ENCODE data around the gene PDPR. TPM values are rescaled to one million over a fixed set of nuclear protein-coding genes. Genes with fewer than 3 reads are reported as not detected.
"Not testable (repeated sequence)": the region's sequence is repeated elsewhere in the genome, so short reads cannot be mapped to it uniquely, and the experiment has no call there.

The PDPR gene
- polyA plus RNA-seq, 1 of the 3 experiments (the other 2 are of a cell fraction) = 17.1 TPM

DNA sequence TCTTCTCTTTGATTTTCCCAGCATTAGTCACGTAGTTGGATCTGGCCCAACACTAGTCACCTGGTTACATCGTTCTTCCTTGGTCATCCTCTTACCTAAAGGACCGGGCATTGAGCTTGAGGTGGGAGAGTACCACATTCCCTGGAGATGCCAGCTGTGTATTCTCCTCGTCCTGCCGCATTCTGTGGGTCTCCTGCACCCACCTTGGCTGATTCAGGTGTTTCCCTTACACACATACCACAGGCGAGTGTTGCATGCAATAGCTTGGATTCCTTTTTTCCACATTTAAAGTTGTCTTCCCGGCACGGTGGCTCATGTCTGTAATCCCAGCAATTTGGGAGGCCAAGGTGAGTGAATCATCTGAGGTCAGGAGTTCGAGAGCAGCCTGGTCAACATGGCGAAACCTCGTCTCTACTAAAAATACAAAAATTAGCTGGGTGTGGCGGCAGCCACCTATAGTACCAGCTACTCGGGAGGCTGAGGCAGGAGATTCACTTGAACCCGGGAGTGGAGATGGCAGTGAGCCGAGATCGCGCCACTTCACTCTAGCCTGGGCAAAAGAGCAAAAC lies 37.9 kb downstream of the PDPR start:
- POLR2A ChIA-PET = no interaction called here

DNA sequence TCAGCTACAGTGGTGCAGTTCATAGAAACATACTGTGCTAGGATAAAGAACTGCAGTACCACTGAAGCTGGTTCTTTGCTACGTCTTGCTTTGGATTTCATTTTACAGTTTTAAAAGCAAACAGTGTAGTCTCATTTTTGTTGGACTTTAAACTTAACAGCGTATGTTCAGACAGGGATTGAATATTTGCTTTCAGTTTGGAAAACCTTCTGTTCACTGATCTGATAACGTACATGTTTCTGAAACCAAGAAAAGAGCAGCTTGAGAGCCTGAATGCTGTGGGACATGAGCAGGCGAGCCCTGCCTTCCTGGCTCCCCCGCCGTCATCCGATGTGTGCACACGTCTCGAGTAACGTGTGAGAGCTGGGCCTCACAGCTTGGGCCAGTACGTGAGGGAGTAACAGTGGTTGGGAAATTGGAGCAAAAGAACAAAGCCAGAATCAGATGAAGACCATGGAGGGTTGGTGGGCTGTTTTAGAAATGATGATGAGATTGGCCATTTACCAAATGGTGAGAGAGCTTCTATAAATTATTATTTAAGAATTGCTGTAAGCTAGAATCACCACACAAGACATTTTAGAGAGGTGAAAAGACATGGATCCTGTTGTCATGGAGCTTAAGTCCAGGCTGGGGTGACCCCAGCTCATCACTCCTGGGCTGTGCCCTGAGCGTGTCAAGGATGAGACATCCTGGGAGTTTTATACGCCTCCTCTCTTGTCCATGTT lies 38.6 kb downstream of the PDPR start:
- TF ChIP-seq RCOR1 (IDR thresholded peaks at IDR 0.05; ENCODE audit: low read length) (no peak), TCF12 (IDR thresholded peaks at IDR 0.05) (no peak), YY1 (IDR thresholded peaks at IDR 0.05; ENCODE audit: low read depth) (no peak), FOXJ3 (CRISPR knock-in tag; IDR thresholded peaks at IDR 0.05) (no peak), GABPA (IDR thresholded peaks at IDR 0.05; ENCODE audit: low read depth) (no peak)
- TF ChIP-seq, protein P1, sequence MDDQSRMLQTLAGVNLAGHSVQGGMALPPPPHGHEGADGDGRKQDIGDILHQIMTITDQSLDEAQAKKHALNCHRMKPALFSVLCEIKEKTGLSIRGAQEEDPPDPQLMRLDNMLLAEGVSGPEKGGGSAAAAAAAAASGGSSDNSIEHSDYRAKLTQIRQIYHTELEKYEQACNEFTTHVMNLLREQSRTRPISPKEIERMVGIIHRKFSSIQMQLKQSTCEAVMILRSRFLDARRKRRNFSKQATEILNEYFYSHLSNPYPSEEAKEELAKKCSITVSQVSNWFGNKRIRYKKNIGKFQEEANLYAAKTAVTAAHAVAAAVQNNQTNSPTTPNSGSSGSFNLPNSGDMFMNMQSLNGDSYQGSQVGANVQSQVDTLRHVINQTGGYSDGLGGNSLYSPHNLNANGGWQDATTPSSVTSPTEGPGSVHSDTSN (IDR thresholded peaks at IDR 0.05) = no peak
- TF ChIP-seq, protein P2, sequence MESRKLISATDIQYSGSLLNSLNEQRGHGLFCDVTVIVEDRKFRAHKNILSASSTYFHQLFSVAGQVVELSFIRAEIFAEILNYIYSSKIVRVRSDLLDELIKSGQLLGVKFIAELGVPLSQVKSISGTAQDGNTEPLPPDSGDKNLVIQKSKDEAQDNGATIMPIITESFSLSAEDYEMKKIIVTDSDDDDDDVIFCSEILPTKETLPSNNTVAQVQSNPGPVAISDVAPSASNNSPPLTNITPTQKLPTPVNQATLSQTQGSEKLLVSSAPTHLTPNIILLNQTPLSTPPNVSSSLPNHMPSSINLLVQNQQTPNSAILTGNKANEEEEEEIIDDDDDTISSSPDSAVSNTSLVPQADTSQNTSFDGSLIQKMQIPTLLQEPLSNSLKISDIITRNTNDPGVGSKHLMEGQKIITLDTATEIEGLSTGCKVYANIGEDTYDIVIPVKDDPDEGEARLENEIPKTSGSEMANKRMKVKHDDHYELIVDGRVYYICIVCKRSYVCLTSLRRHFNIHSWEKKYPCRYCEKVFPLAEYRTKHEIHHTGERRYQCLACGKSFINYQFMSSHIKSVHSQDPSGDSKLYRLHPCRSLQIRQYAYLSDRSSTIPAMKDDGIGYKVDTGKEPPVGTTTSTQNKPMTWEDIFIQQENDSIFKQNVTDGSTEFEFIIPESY (IDR thresholded peaks at IDR 0.05; ENCODE audit: borderline replicate concordance, low read depth) = no peak
- Histone ChIP-seq H3F3A (replicated peaks; ENCODE audit: insufficient read depth) (no peaks in the 10 kb centered on the region), H3K4me2 (no peak overlapping the region), H3K27me3 (ENCODE audit: insufficient read depth) (no peaks in the 10 kb centered on the region), H3K9me2 (no peaks in the 10 kb centered on the region), H3K9me3 (no peaks in the 10 kb centered on the region), H4K20me1 (ENCODE audit: insufficient read depth) (no peaks in the 10 kb centered on the region), H3K79me2 (ENCODE audit: insufficient read depth) (no peaks in the 10 kb centered on the region), H3K9ac (no peak overlapping the region), H3K4me3 (ENCODE audit: low read depth in 2 of 2, low read length in 1 of 2) (no peak overlapping the region), H2AFZ (ENCODE audit: low read depth) (no peak overlapping the region), H3K4me1 (ENCODE audit: control insufficient read depth in 1 of 2, insufficient read depth in 2 of 2, low read depth in 1 of 2, low read length in 1 of 2) (no peaks in the 10 kb centered on the region), H3K36me3 (replicated peaks in 1 of 2; ENCODE audit: control insufficient read depth in 1 of 2, insufficient read depth in 2 of 2, low read length in 1 of 2) (peaks cover 46 to 54% of the 10 kb centered on the region in 2 experiments), H3K27ac (ENCODE audit: low read depth in 2 of 2, low read length in 1 of 2) (no peak overlapping the region)
- peak; percentile 3 for DNase-seq
- ChIA-PET POLR2A (interaction anchor here (0.5 kb wide), 1 partner anchor 191 kb away, joined by 4 read pairs; no protein-coding TSS in a partner anchor), CTCF (interaction anchor here (0.8 to 1.3 kb wide), 2 partner anchors 12 to 100 kb away, joined by 3 to 9 read pairs; no protein-coding TSS in a partner anchor)
- WGBS (ENCODE audit: low lambda C conversion rate) = 96% methylated on average over 13 of the region's 13 CpGs

More for the DNA sequence above, 37.9 kb downstream of the PDPR start:
- Histone ChIP-seq H3K27ac (ENCODE audit: low read depth in 2 of 2, low read length in 1 of 2) (no peak overlapping the region), H4K20me1 (ENCODE audit: insufficient read depth) (no peaks in the 10 kb centered on the region), H3K9ac (no peak overlapping the region), H3K9me2 (no peaks in the 10 kb centered on the region), H3K36me3 (replicated peaks in 1 of 2; ENCODE audit: control insufficient read depth in 1 of 2, insufficient read depth in 2 of 2, low read length in 1 of 2) (peaks cover 39 to 48% of the 10 kb centered on the region in 2 experiments), H3K27me3 (ENCODE audit: insufficient read depth) (no peaks in the 10 kb centered on the region), H3K4me3 (ENCODE audit: low read depth in 2 of 2, low read length in 1 of 2) (no peak overlapping the region), H3F3A (replicated peaks; ENCODE audit: insufficient read depth) (no peaks in the 10 kb centered on the region), H2AFZ (ENCODE audit: low read depth) (no peak overlapping the region), H3K79me2 (ENCODE audit: insufficient read depth) (no peaks in the 10 kb centered on the region), H3K4me2 (no peak overlapping the region), H3K9me3 (no peaks in the 10 kb centered on the region), H3K4me1 (ENCODE audit: control insufficient read depth in 1 of 2, insufficient read depth in 2 of 2, low read depth in 1 of 2, low read length in 1 of 2) (no peaks in the 10 kb centered on the region)
- CTCF ChIA-PET = interaction anchor here (0.8 to 1.3 kb wide), 2 partner anchors 13 to 100 kb away, joined by 3 to 9 read pairs; no protein-coding TSS in a partner anchor
- WGBS (ENCODE audit: low lambda C conversion rate) = 86% methylated on average over 17 of the region's 17 CpGs
- TF ChIP-seq YY1 (IDR thresholded peaks at IDR 0.05; ENCODE audit: low read depth) (no peak), ELF1 (IDR thresholded peaks at IDR 0.05) (no peak)
- TF ChIP-seq, protein P2 (IDR thresholded peaks at IDR 0.05; ENCODE audit: borderline replicate concordance, low read depth) = no peak
- no peak for DNase-seq

DNA sequence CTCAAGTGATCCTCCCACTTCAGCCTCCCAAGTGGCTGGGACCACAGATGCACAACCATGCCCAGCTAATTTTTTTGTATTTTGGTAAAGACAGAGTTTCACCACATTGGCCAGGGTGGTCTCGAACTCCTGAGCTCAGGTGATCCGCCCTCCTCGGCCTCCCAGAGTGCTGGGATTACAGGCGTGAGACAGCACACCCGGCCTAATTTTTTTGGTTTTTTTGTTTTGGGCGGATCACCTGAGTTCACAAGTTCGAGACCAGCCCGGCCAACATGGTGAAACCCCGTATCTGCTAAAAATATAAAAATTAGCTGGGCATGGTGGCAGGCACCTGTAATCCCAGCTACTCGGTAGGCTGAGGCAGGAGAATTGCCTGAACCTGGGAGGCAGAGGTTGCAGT lies 40.6 kb downstream of the PDPR start:
- H3K9ac ChIP-seq; POLR2A ChIA-PET; H3K4me2 ChIP-seq; H3K27ac ChIP-seq (ENCODE audit: low read depth in 2 of 2, low read length in 1 of 2); H3K79me2 ChIP-seq (ENCODE audit: insufficient read depth); H3F3A ChIP-seq (replicated peaks; ENCODE audit: insufficient read depth); H2AFZ ChIP-seq (ENCODE audit: low read depth); H3K9me2 ChIP-seq; DNase-seq; H3K4me3 ChIP-seq (ENCODE audit: low read depth in 2 of 2, low read length in 1 of 2); H3K9me3 ChIP-seq; H3K27me3 ChIP-seq (ENCODE audit: insufficient read depth); H3K4me1 ChIP-seq (ENCODE audit: control insufficient read depth in 1 of 2, insufficient read depth in 2 of 2, low read depth in 1 of 2, low read length in 1 of 2); H4K20me1 ChIP-seq (ENCODE audit: insufficient read depth): not testable (repeated sequence)
- peaks cover 55 to 60% of the 10 kb centered on the region in 2 experiments for H3K36me3 ChIP-seq (replicated peaks in 1 of 2; ENCODE audit: control insufficient read depth in 1 of 2, insufficient read depth in 2 of 2, low read length in 1 of 2)
- CTCF ChIA-PET = interaction anchor here (1.4 to 3.3 kb wide), 2 partner anchors 10 to 11 kb away, joined by 4 to 15 read pairs; no protein-coding TSS in a partner anchor
- 92% methylated on average over 10 of the region's 10 CpGs for WGBS (ENCODE audit: low lambda C conversion rate)
